Left kidney (tissue), 2 donors: ENCODE results near the gene KCTD17. TPM values are rescaled to one million over a fixed set of nuclear protein-coding genes. Genes with fewer than 3 reads are reported as not detected.
"Not testable (repeated sequence)": the region's sequence is repeated elsewhere in the genome, so short reads cannot be mapped to it uniquely, and the experiment has no call there.

Experiments
- DNase-seq: peaks from one replicate; pipeline ENCODE4 v3.0.0-alpha.2; 2013
- polyA plus RNA-seq: library from polyadenylated mRNA; unstranded; fragments of 120-200 nt; gene quantifications from one replicate; pipeline ENCODE4 v1.2.1, GENCODE V29; 2013; ENCODE audit not compliant: insufficient read length

Gene KCTD17
- polyA plus RNA-seq, 1 donor: 23.6 TPM

GRCh38 chr22:37060801-37061610 lies 9.5 kb downstream of the KCTD17 start:
- no peak for DNase-seq

DNA sequence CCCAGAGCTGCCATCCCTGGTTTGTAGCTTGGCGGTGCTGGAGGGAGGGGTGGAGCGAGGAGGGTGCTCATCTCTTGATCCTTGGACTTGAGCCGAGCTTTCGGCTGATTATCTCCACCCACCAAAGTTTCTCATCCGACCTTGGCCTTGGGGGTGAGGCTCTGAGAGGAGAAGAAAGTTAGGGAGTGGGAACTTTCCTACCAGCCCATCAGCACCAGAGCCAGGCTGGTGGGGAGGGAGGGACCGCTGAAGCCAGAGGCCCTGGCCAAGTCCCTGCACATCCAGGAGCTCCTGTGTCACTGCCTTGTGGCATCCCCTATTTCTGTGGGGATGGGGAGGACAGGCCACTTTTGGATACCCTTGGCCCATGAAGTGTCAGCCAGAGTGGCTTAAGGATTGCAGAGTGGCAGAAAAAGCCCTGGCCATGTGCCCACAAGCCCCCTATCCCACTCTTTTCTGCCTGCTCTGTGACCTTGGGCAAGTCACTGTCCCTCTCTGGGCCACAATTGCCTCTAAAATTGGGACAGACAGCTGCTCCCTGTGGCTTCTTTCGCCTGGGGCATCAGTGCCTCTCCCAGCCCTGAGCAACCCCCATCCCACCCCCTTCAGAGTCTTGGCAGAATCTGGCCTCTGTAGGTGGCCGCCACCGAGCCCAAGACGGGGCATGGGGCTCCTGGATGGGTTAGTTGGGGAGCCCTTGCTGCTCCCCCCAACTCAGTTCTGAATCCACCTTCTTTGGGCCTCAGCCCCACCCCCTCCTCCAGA lies 10.3 kb downstream of the KCTD17 start:
- DNase-seq: no peak

DNA sequence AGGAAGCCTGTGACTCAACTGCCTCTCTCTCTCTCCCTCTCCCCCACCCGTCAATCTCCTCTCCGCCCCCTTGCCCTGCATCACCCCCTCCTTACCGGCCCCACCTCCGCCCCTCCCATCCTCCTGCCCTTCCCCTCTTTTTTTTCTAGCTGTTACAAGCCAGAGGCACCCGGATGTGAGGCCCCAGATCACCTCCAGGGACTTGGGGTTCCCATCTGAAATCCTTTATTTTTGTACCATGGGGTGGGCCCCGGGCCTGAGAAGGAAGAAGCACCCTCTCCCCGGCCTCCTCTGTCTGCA lies 10.8 kb downstream of the KCTD17 start:
- DNase-seq: no peak

- DNase-seq: no peak
Measured at GRCh38 chr22:37062702-37063381, 11.3 kb downstream of the KCTD17 start.

- DNase-seq: no peak
Measured at GRCh38 chr22:37063431-37064420, 12.2 kb downstream of the KCTD17 start.

- DNase-seq: no peak
Measured at GRCh38 chr22:37064553-37064952, 13.0 kb downstream of the KCTD17 start.

DNA sequence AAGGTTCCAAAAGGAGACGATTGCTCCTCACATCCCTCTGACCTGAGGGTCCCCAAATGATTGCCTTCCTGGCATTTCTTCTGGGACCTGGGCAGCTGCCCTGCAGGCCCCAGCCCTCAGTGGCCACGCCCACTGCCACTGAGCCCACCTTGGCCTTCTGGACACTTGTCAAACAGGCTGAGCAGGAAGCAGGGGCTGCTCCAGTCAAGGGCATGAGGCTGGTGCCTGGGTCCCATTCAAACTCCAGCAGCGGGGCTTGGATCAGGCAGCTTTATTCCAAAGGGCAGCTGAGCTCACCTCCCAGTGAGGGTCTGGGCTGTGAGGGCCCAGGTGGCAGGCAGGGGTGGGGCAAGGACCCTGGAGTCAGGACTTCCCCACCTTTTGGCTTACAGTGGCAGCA lies 13.6 kb downstream of the KCTD17 start:
- DNase-seq: no peak

DNA sequence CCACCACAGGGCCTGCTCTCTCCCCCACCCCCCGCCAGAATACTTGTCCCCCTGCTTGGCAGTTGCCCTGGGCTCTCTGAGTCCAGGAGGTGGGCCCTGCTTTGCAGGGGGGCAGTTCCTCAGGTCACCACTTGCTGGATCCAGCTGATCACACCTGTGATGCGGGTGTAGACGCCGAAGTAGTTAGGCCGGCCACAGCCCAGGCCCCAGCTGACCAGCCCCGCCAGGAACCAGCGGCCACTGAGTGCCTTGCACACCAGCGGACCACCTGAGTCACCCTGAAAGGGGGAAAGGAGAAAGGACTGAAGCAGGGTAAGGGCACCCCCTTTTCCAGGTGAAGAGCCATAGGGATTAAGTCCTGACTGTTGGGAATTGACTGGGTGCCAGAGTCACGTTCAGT lies 14.4 kb downstream of the KCTD17 start:
- no peak for DNase-seq

DNA sequence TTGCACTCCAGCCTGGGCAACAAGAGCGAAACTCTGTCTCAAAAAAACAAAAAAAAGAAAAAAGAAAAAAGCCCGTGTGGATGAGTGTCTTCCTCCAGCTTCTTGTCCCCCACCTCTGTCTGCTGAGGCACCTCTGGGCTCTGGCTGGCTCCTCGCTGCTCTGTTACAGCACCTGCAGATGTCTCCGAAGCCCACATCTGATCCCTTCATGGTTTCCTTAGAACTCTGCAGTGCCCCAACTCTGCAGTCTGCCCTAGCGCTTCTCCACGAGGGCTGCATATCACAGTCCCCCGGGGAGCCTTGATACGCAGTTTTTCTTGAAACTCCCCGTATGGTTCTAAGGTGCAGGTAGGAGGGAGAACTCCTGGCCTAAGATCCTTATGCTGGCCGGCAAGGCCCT lies 15.9 kb downstream of the KCTD17 start:
- no peak for DNase-seq

DNA sequence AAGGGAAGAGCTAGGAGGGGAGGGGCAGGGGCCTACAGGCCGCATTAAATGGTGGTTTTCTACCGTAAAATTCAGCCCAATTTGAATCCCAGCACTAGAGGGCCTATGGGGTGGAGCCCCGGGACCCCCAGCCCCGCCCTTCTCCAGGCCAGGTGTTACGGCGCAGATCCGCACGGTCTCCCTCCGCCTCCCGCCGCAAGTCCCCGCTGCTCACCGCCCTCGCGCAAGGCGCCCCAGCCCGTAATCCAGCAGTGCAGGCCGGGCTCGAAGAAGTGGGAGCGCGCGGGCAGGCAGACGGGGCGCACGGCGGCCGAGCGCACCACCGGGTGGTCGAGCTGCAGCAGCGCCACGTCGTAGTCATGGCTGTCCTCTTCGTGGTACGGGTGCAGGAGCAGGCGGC lies 17.3 kb downstream of the KCTD17 start:
- no peak for DNase-seq

- no peak for DNase-seq
Measured at GRCh38 chr22:37069319-37069718, 17.8 kb downstream of the KCTD17 start.

DNA sequence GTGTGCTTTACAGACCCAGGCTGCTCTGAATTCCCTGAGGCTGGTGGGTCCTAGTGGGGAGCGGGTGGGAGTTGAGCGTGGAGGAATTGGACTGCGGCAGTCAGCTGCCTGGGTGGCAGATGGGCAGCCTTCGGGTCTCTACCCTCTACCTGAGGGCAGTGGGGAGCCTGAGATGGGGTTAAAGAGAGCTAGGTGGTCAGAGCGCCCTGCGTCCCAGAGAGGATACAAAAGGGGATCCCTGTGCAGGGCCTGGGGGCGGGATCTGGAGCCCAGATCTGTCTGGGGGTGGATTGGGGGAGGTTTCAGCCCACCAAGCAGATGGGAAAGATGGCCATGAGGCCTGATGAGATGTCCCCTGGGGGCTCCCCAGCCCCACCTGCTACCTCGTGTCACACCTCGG lies 18.2 kb downstream of the KCTD17 start:
- DNase-seq: no peak

DNA sequence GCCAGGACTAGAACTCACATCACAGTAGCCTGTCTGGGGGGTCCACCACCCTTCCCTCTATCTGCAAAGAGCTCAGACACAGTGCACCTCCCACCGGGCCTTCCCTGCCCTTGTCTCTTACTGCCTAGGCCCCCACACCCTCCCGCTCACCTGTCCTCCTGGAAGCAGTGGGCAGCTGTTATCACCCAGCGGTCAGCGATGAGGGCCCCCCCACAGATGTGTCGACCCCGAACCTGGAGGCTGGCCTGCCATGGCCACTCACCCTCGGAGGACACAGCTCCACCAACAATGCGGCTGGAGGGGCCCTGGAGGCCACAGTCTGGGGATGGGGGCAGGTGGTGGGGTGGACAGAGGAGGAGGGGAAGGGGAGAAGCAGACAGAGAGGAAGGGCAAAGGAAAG lies 18.8 kb downstream of the KCTD17 start:
- DNase-seq: no peak

DNA sequence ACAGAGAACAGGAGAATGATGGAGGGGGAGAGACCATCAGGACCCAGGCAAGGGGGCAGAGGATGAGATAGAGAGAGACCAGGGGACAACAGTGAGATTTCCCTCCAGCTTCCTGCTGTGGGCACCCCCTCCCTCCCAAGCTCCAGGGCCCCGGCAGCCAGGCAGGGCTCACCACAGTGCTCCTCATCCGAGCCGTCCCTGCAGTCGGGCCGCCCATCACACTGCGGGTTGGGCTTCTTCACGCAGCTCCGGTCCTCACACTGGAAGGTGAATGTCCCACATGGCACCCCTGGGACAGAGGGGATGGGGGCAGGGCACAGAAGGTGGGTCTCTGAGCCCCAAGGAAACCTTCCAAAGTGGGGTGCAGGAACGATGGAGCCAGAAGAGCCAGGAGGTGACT lies 19.2 kb downstream of the KCTD17 start:
- no peak for DNase-seq

GRCh38 chr22:37071850-37072592 lies 20.5 kb downstream of the KCTD17 start:
- not testable (repeated sequence) for DNase-seq

- no peak for DNase-seq
Measured at GRCh38 chr22:37072673-37073072, 21.1 kb downstream of the KCTD17 start.

GRCh38 chr22:37074537-37074936 lies 23.0 kb downstream of the KCTD17 start:
- no peak for DNase-seq

- no peak for DNase-seq
Measured at GRCh38 chr22:37075046-37075445, 23.5 kb downstream of the KCTD17 start.

DNA sequence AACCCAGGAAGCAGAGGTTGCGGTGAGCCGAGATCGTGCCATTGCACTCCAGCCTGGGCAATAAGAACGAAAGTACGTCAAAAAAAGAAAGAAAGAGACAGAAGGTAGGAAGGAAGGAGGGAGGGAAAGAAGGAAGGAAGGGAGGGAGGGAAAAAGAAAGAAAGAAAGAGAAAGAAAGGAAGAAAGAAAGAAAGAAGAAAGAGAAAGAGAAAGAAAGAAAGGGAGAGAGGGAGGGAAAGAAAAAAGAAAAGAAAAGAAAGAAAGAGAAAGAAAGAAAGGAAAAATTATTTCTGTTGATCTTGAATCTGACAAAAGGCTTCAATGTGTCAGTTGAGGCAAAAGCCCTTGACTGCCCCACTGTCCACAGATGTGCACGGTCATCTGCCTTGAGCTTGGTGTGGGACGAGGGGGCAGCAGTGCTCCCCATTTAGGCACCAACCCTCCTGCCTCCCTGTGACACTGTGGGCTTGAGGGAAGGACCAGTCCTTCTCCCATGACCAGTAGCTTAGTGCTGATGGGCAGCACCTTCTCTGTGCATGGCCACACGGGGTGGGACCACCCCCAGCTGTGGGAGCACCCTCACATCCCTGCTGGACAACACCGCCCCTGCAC lies 24.4 kb downstream of the KCTD17 start:
- no peak for DNase-seq

- peak; percentile 44 for DNase-seq
Measured at GRCh38 chr22:37077802-37078448, 26.4 kb downstream of the KCTD17 start.
